Skin epidermis (tissue), 12 donors: ENCODE results near the gene POLK.

ENCODE experiments used
- H3K27ac ChIP-seq, 21 experiments: fragments of 200-600 bp; sonication (generic) in 11 of 21; one replicate each; pipeline ENCODE4 v1.5.0; 2020; ENCODE audit warnings: mild to moderate bottlenecking in 3 of 21, inconsistent platforms in 2 of 21, moderate library complexity in 2 of 21
- H3K4me3 ChIP-seq, 7 experiments: fragments of 200-600 bp; sonication (generic) in 2 of 7; one replicate each; pipeline ENCODE4 v1.5.0; 2020; ENCODE audit warnings: inconsistent platforms in 2 of 7, mild to moderate bottlenecking in 2 of 7, moderate library complexity in 1 of 7

The POLK gene

GRCh38 chr5:75627801-75628200, 116.1 kb downstream of the POLK start:
- Histone ChIP-seq H3K27ac (no peak overlapping the region), H3K4me3 (no peak overlapping the region)

- Histone ChIP-seq H3K4me3 (no peak overlapping the region), H3K27ac (no peak overlapping the region)
These were observed 119.2 kb downstream of the POLK start for GRCh38 chr5:75630875-75631274.

GRCh38 chr5:75632321-75632720, 120.6 kb downstream of the POLK start:
- H3K27ac ChIP-seq = no peak overlapping the region
- H3K4me3 ChIP-seq = no peak overlapping the region

GRCh38 chr5:75637949-75638348, 126.3 kb downstream of the POLK start:
- no peak overlapping the region for H3K4me3 ChIP-seq
- H3K27ac ChIP-seq = no peak overlapping the region

GRCh38 chr5:75639535-75640311, 128.0 kb downstream of the POLK start:
- Histone ChIP-seq H3K4me3 (no peak overlapping the region), H3K27ac (no peak overlapping the region)

- no peak overlapping the region for H3K4me3 ChIP-seq
- H3K27ac ChIP-seq = no peak overlapping the region
These were observed 128.7 kb downstream of the POLK start for GRCh38 chr5:75640395-75640794.

DNA sequence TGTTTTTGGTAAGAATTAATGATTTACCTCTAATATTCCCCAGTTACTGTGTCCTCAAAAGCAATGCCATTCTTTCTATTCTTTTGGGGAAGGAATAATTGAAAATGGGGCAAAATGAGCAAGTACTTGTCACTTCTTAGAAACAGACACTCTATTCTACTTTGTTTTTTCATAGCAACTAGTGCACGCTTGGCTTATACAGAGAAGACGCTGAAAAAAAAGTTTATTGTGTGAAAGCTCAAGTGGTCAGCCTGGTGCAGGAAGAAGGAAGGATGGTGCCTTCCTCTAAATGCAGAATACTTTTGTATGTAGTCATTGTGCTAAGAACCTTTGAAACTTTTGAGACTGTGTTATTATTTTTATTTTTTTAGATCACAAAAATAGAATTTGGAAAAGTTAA, 129.1 kb downstream of the POLK start:
- Histone ChIP-seq H3K27ac (no peak overlapping the region), H3K4me3 (no peak overlapping the region)

- Histone ChIP-seq H3K27ac (no peak overlapping the region), H3K4me3 (no peak overlapping the region)
These were observed 137.0 kb downstream of the POLK start for GRCh38 chr5:75648712-75649111.
